EH (cell line): Measurements from ENCODE around the gene PLPP4.

Experiments
- DNase-seq: peaks from one replicate; pipeline ENCODE4 v3.0.0-alpha.2; 2015; ENCODE audit warnings: low read depth

Gene PLPP4

DNA sequence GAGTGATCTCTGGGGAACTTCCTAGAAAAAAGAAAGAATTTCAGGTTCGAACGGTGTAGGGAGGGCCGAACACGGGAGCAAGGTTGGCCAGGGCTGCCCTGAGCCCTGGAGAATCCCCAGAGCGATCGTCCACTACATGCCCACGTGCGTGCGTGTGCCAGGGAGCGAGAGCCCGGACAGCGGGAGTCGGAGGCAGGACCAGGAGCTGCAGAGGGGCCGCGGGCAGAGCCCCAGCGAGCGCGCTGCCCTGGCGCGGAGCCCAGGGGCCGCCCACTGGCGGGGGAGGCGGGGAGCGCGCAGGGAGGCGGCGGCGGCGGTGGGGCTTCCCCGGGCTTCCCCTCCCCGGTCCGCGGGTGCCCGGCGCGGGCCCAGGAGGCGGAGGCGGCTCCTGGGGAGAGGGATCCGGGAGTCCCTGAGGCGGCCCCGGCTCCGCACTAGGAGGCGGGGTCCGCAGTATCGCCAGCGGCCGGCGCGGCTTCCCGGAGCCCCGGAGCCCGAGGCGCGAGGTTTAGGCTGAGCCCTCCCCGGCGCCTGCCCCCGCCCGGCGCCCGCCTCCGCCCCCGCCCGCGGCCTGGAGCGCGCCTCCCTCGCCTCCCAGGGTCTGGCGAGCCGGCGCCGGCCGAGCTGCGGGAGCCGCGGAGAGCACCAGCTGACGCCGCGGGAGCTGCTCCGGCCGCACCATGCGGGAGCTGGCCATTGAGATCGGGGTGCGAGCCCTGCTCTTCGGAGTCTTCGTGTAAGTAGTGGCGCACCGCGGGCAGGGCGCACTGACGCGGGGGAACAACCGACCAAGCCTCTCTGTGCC is at the start of gene PLPP4:
TSS of gene PLPP4 (plus strand) at position 602 of the 805 bp plus-strand sequence. CDS start at position 681, 79 bp downstream.
- DNase-seq: peak; percentile 66

DNA sequence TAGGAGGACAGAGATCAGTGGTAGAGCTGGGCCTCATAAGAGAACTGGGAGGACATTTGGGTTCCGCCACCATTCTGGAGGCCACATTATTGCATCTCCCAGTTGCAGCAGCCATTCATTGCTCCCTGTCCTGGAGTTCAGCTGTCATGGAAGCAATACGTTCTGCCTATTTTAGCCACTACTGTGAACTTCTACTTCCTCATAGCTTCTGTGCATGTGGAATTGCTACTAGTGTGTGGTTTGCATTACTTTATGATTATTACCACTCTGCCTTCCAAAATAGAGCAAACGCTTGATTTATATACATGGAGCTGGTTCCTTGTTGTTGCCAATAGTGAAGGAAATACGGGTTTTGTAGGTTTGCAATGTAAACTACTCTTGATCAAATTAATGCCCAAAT is 47.2 kb upstream of the PLPP4 start:
- no peak for DNase-seq

DNA sequence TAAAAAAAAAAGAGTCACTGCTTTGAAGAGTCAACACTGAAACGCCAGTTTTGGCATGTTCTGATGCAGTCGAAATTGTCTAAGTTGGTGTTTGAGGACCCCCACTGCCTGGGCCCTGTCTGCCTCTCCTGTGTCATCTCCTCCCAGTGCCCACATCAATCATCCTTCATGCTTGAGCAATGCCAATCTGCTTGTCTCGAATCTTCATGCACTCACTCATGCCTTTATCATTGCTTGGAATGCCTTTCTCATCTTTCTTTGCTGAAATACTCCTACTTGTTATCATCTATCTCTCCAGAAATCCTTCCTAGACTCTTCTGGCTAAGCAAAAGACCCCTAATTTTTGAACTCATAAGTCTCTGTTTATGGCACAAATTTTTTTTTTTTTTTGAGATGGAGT is 42.1 kb upstream of the PLPP4 start:
- DNase-seq: no peak

DNA sequence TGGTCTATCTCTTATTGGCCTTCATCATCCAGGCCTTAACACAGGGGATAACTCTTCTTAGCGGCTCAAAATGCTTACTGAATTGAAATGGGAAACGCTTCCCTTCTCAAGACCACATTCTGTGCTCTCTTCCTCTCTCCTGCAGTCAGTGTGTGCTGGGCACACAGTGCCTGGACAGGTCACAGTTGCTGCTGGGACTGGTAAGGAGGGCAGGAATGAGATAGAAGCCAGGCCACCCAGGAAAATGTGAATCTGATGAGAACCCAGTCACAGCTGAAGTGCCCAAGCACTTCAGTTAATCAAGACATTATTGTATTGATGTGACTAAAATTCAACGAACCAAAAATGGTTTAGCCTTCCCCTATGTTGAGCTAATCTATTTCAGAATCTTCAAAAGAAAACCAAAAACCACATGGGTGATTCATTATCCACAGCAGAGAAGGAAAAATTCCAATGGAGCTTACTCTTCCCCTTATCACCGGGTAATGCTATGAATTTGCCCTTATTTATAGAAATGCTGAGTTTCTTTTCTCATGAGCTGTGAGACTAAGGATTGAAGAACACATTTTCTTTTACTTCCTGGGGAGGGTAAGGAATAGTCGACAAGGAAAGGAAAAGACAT is 41.2 kb upstream of the PLPP4 start:
- DNase-seq: peak; percentile 86

DNA sequence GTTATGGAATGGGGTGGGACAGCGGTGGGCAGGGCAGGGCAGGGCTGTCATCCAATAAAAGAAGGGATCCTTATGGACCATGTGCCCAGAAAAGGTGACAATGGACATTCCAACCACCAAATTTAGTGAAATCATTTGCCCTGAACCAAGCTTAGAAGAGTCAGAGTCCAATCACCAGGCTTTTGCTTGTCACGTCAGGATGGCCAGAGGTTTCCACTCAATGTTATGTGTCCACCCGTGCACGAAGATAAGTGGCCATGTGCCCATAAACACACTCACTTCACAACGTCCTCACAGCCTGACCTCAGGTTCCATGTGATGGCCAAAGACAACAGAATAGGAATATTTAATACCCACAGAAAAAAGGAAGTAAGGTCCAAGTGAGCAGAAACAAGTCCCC is 36.6 kb upstream of the PLPP4 start:
- DNase-seq: no peak

DNA sequence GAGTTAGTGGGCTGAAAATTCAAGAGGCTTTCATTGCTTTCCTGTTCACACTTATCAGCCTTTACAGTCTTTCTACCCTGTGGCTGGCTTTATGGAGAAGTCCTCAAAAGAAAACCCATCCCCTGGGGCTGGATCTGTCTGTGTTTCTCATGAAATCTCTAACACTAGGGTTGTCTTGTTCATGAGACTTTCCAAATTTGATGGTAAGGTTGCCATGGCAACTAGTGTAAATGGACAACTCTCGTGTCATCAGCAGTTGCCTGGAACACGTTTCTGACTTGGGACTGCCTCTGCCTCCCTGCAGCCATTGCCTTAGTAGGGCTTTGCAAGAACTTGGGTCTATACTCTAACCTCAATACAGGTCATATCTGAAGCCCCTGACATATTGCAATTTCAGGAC is 35.8 kb upstream of the PLPP4 start:
- DNase-seq: peak; percentile 29

DNA sequence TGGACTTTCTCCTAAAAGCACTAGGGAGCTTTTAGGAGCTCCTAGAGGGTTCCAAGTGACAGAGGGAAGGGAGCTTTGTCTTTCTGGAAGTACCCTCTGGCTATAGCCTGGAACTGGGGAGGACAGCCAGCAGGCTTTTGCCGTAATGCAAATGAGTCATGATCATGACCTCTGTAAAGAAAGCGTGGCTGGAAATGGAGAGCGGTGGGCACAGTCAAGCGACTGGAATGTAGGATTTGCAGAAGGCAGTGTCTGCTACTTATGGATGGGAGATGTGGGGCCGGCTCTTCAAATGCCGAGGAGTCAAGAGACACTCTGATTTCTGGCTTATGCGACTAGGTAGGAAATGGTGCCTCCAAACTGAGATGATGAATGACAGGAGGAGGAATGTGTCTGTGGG is 34.6 kb upstream of the PLPP4 start:
- peak; percentile 96 for DNase-seq

DNA sequence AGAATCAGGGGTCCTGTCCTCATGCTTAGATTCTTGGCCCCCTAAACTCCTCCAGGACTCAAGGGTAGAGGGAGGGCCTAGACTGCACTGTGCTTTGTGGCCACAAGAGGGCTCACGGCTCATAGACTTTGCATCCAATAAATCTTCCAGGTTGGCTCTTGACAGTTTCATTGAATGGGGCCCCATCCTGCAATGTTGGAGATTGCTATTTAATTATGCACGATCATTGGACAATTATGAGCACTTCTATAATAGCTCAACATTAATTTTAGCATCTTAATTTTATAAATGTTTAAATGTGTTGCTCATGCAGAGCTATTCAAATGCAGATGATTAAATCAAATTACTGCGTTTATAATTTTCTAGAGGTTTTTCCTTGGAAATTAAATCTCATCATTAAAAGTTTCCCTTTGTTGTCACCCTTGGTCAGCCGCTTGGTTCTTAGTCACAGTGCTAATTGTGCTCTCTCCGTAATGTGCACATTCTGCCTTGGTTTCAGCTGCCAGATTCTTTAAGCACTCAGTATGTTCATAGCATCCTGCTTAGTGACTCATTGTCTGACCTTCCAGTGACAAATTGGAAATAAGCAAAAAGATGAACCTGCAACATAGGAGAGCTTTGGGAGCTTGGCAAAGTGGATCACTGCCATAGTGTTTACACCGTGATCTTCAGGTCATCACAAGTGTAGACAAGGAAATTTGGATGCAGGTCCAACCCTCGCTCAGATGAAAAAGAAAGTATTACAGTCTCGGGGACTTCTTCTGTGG is 33.4 kb upstream of the PLPP4 start:
- DNase-seq: peak; percentile 87

DNA sequence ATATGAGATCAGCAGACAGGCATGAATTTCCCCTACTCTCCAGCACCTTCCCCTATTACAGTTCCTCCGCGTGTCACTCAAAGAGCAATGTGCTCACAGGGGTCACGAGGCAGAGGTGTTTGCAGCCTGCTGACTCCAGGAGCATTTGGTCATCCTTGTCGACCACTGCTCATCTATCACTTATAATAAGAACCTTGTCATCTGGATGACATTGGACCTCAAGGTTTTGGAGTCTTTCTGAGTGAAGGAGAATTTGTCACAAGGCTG is 32.9 kb upstream of the PLPP4 start:
- no peak for DNase-seq

DNA sequence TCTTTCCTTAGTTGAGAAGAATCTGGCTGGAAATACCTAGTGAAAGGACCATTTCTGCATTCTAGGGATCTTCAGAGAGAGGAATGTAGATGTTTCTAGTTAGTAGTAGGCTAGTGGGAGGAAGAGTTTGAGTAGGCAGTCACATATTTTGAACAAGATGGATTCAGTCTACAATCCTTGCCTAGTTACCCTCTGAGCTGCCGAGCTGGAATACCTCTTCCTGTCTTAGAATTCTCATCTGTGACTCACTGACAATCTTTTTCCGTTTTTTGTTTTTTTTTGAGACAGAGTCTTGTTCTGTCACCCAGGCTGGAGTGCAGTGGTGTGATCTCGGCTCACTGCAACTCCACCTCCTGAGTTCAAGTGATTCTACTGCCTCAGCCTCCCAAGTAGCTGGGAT is 30.7 kb upstream of the PLPP4 start:
- peak; percentile 82 for DNase-seq

DNA sequence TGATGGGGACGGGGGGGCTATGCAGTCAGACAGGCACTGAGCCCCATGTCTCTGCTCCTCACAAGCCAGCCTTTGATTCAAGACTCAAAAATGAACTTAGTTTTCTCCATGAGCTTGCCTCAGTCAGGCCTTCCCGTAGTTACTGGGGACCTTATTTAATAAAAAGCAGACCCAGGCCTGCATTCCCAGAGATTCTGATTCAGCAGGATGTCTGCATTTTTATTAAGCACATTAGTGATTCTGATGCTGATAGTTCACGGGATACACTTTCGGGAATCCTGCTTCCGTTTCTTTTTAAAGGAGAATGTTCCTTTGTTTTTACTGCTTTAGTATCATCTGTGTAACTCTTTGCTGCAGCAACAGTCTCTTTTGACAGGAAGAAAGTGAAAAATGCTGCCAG is 28.3 kb upstream of the PLPP4 start:
- peak; percentile 69 for DNase-seq

DNA sequence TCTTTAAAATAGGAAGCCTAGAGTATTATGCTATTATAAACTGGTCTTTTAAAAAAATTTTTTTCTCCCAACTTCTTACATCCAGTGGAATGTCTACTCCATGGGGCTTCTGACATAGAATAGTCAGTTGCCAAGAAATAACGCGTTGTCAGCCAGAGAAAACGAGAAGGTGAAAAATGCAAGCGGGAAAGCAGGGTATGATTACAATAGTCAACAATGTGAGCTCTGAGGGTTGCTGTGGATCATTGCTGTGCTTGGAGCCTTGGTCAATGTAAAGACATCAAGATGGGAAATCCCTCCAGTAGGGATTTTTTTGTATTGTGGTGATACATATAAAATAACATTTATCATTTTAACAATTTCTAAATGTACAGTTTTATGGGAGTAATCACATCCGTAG is 27.6 kb upstream of the PLPP4 start:
- DNase-seq: peak; percentile 62

DNA sequence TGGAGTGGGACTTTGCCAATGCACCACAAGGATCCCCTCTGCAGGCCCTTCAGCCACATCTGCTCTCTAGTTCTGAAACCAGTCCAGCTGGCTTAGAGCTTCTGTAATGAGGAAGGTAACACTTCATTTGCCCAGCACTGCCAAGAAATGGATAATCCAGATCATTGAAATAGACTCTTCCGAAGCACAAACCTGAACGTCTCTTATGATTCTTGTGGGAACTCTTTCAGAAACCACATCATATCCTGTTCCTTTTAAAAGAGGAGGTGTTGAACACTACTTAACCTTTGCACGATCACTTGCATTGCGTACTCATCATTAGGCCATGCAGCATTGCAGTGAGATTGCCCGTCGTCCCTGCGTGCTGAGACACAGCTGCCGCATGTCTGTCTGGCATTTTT is 25.8 kb upstream of the PLPP4 start:
- peak; percentile 53 for DNase-seq

DNA sequence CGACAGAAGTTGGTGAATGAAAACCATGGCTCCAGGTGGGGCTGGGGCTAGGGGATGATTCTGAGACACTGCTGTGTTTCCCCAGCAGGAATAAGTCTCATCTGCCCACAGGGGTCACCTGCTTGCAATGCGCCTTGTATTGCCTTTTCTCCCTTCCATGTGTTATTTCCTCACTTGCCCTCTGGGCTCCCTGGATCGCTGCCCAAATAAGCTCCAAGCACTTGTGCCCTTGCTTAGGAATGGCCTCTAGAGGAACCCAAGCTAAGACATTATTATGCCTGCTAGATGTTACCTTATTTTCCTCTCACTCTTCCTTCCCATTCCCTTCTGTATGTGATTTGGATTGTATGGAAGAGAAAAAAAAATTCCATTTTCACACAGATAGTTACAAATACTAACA is 24.8 kb upstream of the PLPP4 start:
- DNase-seq: peak; percentile 41

DNA sequence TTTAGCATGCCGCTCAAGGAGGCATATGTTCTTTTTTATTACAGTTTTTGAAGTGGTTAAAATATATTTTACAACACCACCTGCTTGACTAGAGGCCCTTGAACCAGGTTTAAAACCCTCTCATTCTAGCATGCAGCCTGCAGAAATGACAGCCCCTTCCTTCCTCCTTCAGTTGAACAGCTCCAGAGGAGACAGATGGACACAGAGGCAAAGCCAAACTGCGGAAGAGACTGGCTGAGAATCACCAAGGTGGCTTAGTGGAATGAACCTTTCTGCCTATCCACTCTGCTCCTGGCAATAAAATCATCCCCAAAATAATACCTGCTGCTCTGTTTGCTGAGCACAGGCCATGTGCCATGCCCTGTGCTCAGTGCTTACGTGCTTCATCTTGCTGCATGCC is 23.9 kb upstream of the PLPP4 start:
- DNase-seq: no peak

DNA sequence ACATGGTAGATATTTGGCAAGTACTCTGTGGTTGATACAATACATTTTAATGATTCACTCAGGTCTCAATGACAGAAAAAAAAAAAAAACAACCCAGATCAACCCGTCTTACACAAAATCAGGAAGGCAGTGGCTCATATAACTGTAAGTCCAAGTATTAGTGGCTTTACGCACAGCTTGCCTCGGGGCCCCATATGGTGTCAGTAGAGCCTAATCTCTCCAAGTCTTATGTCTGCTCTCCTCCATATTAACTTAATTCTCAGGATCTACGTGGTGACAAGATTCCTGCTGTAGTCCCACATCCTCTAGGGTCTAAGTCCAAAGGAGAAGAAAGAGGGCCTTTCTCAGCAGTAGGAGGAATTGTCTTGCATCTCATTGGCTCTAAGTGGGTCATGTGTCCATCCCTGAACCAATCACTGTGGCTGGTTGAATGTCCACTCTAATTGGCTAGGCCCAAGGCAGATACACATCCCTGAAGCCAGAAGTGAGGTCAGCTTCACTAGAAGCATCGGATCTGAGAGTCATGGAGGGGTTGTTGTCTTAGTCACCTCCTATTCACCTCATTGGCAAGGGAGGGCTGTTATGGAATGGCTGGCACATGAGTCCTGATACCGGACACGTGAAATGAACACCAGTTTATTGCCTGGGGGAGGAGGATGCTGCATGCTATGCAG is 20.5 kb upstream of the PLPP4 start:
- DNase-seq: peak; percentile 41

DNA sequence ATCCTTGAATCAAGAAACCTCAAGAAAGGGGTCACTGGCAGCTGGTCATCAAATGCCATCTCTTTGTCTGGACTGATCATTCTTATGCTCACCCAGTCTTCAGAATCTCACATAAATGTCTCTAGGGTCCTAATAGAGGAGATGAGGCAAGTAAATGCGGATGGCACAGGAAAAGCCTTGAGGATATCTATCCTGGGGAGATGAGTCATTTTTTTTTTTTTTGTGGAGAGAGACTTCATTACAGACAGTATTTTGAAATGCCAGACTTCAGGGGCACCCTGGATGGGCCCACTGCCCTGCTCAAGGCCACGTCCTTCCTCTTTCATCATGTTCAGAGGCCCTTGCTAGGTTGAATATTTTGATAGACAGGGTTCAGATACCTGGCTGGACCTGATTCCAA is 19.5 kb upstream of the PLPP4 start:
- peak; percentile 55 for DNase-seq

DNA sequence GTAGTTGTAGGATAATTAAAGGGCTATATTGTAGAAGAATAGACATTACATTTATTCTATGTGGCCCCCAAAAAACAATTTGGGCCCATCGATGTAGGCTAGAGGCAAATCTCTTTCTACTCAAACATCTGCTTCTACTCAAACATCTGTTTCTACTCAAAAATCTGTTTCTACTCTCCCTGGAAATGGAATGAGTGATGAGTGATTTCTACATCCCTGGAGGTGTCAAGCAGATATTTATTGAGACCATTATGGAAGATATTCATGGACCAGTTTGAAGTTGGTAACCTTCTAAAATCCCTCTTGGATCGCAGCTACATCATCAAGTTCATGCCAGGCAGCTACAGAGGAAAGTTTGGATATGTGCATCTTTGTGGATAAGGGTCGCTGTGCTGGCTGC is 5.1 kb upstream of the PLPP4 start:
- no peak for DNase-seq

DNA sequence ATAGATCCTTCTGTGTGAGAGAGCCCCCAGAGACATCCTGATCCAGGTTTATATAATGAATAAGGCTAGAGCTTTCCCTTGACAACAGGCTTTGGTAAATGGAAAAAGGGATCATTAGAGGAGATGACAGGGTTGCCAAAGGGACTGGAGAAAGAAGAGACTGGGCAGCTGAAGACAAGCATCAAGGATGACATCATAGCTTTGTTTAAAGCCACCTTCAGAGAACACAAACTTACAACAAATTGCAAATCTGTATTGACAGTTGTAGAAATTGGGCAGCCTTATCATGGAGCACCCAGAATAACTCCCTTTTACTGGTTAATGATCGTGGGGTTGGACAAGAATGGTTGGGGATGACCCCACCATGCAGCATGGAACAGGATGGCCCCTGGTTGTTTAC is 3.7 kb upstream of the PLPP4 start:
- DNase-seq: no peak

DNA sequence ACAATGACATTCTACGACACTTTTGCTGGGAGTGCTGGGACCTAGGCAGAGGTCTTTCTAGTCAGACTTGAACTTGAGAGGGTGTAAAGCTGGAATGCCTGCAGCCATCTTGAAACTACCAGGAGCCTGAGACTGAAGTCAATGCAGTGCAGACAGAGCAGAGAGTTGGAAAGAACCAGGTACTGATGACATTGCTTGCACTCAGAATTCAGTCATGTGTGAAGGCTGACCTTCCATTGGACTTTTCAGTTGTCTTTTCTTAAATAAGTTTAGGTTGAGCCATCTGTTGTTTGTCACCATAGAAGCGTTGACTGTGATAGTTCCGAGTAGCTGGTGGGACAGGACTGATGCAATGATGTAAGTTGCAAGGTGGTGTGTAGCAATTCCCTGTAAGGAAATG is 3.1 kb upstream of the PLPP4 start:
- DNase-seq: no peak

DNA sequence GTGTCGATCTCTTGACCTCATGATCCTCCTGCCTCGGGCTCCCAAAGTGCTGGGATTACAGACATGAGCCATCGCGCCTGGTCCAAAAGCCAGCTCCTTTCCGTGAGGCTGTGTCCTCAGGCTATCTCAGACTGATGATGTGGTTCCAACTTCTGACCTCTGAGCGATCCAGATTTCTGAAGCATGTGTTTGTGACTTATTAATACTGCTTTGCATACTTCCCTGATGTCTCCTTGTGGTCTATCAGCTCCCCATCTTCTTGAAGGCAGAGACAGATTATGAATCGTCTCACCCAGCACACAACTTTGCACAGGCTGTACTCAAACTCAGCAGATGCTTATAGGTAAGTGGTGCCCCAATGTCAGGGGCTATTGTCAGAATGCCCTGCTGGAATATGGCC is 2.0 kb upstream of the PLPP4 start:
- peak; percentile 91 for DNase-seq

DNA sequence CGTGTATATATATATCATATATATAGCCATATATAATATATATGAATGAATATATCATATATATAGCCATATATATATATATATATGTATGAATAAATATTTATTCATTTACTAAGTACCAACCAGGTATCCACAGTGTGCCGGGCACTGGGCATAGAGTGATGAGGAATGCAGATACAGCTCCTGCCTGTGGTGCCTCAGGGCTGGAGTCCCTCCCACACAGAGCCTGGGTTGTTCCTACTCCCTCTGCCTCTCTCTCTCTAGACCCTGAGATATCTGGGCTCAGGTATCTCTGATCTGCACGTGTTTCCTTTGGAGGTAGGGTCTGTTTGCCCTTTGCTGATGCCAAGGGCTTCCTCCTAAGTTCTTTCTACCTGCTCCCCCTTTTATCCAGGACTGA is 1.4 kb upstream of the PLPP4 start:
- DNase-seq: no peak

DNA sequence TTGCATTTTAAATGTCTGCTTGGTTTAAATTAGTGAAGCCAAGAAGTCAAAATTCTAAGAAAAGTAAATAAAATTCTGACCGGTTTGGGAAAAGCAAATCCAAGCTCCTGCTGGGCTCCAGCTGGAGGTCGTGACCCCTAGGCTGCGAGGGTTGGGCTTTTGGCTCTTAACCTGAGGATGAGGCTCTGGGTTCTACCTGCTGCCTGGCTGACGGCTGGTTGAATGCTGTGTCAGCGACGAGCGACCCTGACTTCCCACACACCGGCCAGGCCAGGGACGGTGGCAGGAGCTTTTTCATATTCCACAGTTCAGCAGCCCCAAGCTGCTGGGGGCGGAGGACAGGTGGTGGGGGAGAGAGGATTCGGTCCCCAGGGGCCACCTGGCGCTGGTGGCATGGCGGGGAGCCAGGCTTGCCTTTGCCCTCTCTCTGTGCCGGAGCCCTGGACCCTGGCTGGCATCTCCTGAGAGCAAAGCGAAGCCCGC is 843 bp upstream of the PLPP4 start:
- DNase-seq: no peak
